Uterus (tissue), 4 donors: Measurements from ENCODE around the gene RNF34. TPM values are rescaled to one million over a fixed set of nuclear protein-coding genes. Genes with fewer than 3 reads are reported as not detected.
"Not testable (repeated sequence)": the region's sequence is repeated elsewhere in the genome, so short reads cannot be mapped to it uniquely, and the experiment has no call there.

Experiments used
- DNase-seq, 2 donors: peaks; one replicate each; pipeline ENCODE4 v3.0.0-alpha.2; 2019 to 2020
- H3K27ac ChIP-seq, 2 donors: fragments of 200-600 bp; sonication (generic); 1 replicate in 1 of 2; 2 replicates in 1 of 2; pipeline ENCODE4 v1.5.1; 2016 to 2018
- H3K27me3 ChIP-seq, 2 donors: fragments of 200-600 bp; sonication (generic); one replicate each; pipeline ENCODE4 v1.5.1; 2018 to 2019; ENCODE audit warnings: control low read depth in 1 of 2
- H3K36me3 ChIP-seq, 2 donors: fragments of 200-600 bp; sonication (generic); one replicate each; pipeline ENCODE4 v1.5.1; 2019; ENCODE audit warnings: control low read depth in 1 of 2
- H3K4me1 ChIP-seq, 2 donors: fragments of 200-600 bp; sonication (generic); one replicate each; pipeline ENCODE4 v1.5.1; 2018 to 2019; ENCODE audit warnings: control low read depth in 1 of 2
- H3K4me3 ChIP-seq, 2 donors: fragments of 200-600 bp; sonication (generic); 1 replicate in 1 of 2; 2 replicates in 1 of 2; pipeline ENCODE4 v1.5.1; 2018 to 2019; ENCODE audit warnings: mild to moderate bottlenecking in 1 of 2
- H3K9me3 ChIP-seq, 2 donors: fragments of 200-600 bp; sonication (generic); one replicate each; pipeline ENCODE4 v1.5.1; 2019; ENCODE audit warnings: control low read depth in 1 of 2
- POLR2A ChIP-seq, 2 donors: fragments of 450-650 bp; IDR thresholded peaks; one replicate each; pipeline ENCODE4 v1.6.1; 2016; ENCODE audit warnings: antibody characterized with exemption in 2 of 2, mild to moderate bottlenecking in 1 of 2, moderate library complexity in 1 of 2
- intact Hi-C: fragments of 100-400 bp; cut with DNase I; formaldehyde crosslinking; loops from one replicate; pipeline ENCODE4 v1.15.1; 2023; ENCODE audit warnings: low total_unique reads
- total RNA-seq, 4 donors: library from RNA; depleted of rRNA in 3 of 4; stranded (reverse); fragments of >200 nt in 3 of 4; gene quantifications; one replicate each; pipeline versions ENCODE4 v1.1.0 to v1.2.4, GENCODE V29; 2014 to 2023
- TF ChIP-seq, protein P1 (sequence below), 4 experiments: fragments of 200-600 bp in 2 of 4; fragments of 450-650 bp in 2 of 4; sonication (generic) in 2 of 4; IDR thresholded peaks; one replicate each; pipeline ENCODE4 v1.5.1; 2016 to 2019; ENCODE audit warnings: antibody characterized with exemption in 4 of 4, mild to moderate bottlenecking in 2 of 4, moderate library complexity in 1 of 4
- donor health status: DM: yes; HTN: yes; CAD: no.

The RNF34 gene
- total RNA-seq, 4 donors from 2014 or later: 23.5 to 74.9 (median 34.1) TPM

- Histone ChIP-seq H3K9me3 (no peaks in the 10 kb centered on the region), H3K27me3 (no peaks in the 10 kb centered on the region), H3K27ac (no peak overlapping the region), H3K4me3 (no peak overlapping the region), H3K36me3 (no peaks in the 10 kb centered on the region), H3K4me1 (no peaks in the 10 kb centered on the region)
- TF ChIP-seq POLR2A (IDR thresholded peaks at IDR 0.05): no peak
- TF ChIP-seq, protein P1, sequence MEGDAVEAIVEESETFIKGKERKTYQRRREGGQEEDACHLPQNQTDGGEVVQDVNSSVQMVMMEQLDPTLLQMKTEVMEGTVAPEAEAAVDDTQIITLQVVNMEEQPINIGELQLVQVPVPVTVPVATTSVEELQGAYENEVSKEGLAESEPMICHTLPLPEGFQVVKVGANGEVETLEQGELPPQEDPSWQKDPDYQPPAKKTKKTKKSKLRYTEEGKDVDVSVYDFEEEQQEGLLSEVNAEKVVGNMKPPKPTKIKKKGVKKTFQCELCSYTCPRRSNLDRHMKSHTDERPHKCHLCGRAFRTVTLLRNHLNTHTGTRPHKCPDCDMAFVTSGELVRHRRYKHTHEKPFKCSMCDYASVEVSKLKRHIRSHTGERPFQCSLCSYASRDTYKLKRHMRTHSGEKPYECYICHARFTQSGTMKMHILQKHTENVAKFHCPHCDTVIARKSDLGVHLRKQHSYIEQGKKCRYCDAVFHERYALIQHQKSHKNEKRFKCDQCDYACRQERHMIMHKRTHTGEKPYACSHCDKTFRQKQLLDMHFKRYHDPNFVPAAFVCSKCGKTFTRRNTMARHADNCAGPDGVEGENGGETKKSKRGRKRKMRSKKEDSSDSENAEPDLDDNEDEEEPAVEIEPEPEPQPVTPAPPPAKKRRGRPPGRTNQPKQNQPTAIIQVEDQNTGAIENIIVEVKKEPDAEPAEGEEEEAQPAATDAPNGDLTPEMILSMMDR (IDR thresholded peaks at IDR 0.05): no peak
- no peak for DNase-seq
- intact Hi-C loops: no loop called here
These were observed 21.2 kb upstream of the RNF34 start for GRCh38 chr12:121378736-121379135.

- TF ChIP-seq, protein P1 (IDR thresholded peaks at IDR 0.05): no peak
- no peak for TF ChIP-seq POLR2A (IDR thresholded peaks at IDR 0.05)
- no peaks in the 10 kb centered on the region for H3K4me1 ChIP-seq
- H3K36me3 ChIP-seq: no peaks in the 10 kb centered on the region
- no peak for DNase-seq
- H3K9me3 ChIP-seq: no peaks in the 10 kb centered on the region
- intact Hi-C loops: no loop called here
- no peak overlapping the region for H3K27ac ChIP-seq
- H3K27me3 ChIP-seq: no peaks in the 10 kb centered on the region
- H3K4me3 ChIP-seq: no peak overlapping the region
These were observed 20.0 kb upstream of the RNF34 start for GRCh38 chr12:121379945-121380344.

DNA sequence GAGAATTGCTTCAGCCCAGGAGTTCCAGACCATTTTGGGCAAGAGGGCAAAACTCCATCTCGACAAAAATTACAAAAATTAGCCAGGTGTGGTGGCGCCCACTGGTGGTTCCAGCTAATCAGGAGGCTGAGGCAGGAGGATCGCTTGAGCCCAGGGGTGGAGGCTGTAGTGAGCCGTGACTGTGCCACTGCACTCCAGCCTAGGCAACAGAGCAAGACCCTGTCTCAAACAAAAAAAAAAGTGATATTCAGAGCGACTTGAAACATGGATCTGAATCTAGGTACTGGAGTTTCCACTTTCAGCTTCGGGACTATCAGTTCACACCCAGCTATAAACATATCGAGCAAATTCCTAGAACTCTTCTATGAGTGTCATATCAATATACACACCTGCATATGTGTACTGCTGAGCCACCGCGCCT, 16.3 kb upstream of the RNF34 start:
- no peak for TF ChIP-seq POLR2A (IDR thresholded peaks at IDR 0.05)
- TF ChIP-seq, protein P1 (IDR thresholded peaks at IDR 0.05): no peak
- DNase-seq: no peak
- intact Hi-C loops: no loop called here
- no peak overlapping the region for H3K4me3 ChIP-seq
- H3K27ac ChIP-seq: no peak overlapping the region
- H3K36me3 ChIP-seq: no peaks in the 10 kb centered on the region
- no peaks in the 10 kb centered on the region for H3K4me1 ChIP-seq
- no peaks in the 10 kb centered on the region for H3K9me3 ChIP-seq
- no peaks in the 10 kb centered on the region for H3K27me3 ChIP-seq

- H3K36me3 ChIP-seq, DNase-seq, intact Hi-C loops, H3K4me3 ChIP-seq, H3K9me3 ChIP-seq, H3K27me3 ChIP-seq, H3K27ac ChIP-seq, H3K4me1 ChIP-seq: not testable (repeated sequence)
These were observed 15.0 kb upstream of the RNF34 start for GRCh38 chr12:121384891-121385290.

DNA sequence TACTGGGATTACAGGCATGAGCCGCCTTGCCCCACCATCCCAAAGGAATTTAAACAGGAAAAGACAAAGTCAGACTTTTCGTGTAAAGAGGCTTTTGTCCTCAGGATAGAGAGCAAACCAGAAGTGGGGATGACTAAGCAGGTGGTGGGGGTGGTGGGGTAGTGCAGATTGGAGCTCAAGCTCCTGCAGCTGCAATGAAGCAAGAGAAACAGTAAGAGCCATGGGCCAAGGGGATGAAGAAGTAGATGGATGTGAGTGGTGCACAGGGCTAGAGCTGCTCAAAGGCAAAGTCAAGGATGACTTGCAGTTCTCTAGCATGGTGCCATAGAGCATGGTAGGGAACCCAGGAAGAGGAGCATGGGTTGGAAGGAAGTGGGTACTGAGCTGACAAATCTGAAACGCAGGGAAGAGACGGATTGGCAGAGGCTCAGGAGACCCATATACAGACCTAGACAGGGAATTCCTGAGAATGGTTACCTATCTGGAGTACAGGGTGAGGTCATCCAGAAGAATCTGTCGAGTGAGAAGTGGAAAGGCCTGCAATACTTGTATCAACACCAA, 11.4 kb upstream of the RNF34 start:
- intact Hi-C loops: no loop called here
- no peak overlapping the region for H3K4me3 ChIP-seq
- H3K27ac ChIP-seq: no peak overlapping the region
- DNase-seq: no peak
- H3K9me3 ChIP-seq: no peaks in the 10 kb centered on the region
- TF ChIP-seq, protein P1 (IDR thresholded peaks at IDR 0.05): no peak
- TF ChIP-seq POLR2A (IDR thresholded peaks at IDR 0.05): no peak
- H3K4me1 ChIP-seq: no peaks in the 10 kb centered on the region
- H3K36me3 ChIP-seq: no peaks in the 10 kb centered on the region
- no peaks in the 10 kb centered on the region for H3K27me3 ChIP-seq

GRCh38 chr12:121390856-121391255, 9.1 kb upstream of the RNF34 start:
- no peak overlapping the region for H3K27ac ChIP-seq
- intact Hi-C loops: no loop called here
- H3K36me3 ChIP-seq: no peaks in the 10 kb centered on the region
- H3K27me3 ChIP-seq: no peaks in the 10 kb centered on the region
- no peaks in the 10 kb centered on the region for H3K9me3 ChIP-seq
- TF ChIP-seq, protein P1 (IDR thresholded peaks at IDR 0.05): no peak
- no peak for TF ChIP-seq POLR2A (IDR thresholded peaks at IDR 0.05)
- H3K4me1 ChIP-seq: no peaks in the 10 kb centered on the region
- no peak for DNase-seq
- H3K4me3 ChIP-seq: no peak overlapping the region
